ENCODE data around the gene JAK2. TPM values are rescaled to one million over a fixed set of nuclear protein-coding genes. Genes with fewer than 3 reads are reported as not detected.

Gene JAK2
- total RNA-seq, 1 experiment from 2014 or later = 10.5 TPM

DNA sequence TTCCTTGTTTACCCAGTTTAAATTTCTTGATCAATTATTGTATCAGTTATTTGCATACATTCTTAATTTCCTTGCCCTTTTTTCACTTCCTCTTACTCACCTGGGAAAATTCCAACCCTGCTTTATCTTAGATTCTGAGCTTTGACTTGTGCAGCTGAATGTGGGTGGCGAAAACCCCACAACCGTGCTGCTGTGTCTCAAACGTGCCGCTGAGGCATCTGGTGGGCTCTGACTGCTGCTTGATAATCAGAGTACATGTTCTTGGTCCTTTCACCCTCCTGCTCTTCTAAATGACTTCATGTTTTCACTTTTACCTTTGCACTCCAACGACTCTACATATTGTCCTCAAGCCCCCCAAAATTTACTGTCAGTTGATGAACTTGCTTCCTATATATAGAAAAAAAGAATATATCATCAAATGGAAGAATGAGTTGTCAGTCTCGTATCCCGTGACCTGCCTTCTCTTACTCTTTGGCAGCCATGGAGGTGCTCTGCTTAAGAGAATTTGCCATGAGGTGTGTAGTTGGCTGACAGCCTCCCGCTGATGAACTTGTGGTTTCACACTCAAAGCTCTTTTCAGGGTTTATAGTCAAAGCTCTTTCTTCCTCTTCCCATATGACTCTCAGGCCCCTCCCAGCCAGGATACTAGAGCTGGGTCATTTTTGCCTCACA lies 14.0 kb upstream of the JAK2 start:
- intact Hi-C loops (cut with micrococcal nuclease; ENCODE audit: unreplicated experiment) = no loop called here
- POLR2A ChIA-PET (ENCODE audit: low non-redundant PET) = no interaction called here
- Histone ChIP-seq H3K27ac (ENCODE audit: low read depth, low read length, poor library complexity, severe bottlenecking) (no peak overlapping the region), H3K4me3 (ENCODE audit: low read depth, low read length, poor library complexity, severe bottlenecking) (no peak overlapping the region), H3K9me3 (ENCODE audit: low read depth, low read length, poor library complexity, severe bottlenecking) (no peaks in the 10 kb centered on the region), H3K4me1 (ENCODE audit: insufficient read depth, low read length, poor library complexity, severe bottlenecking) (no peaks in the 10 kb centered on the region), H3K27me3 (replicated peaks; ENCODE audit: insufficient read depth, low read depth, low read length, poor library complexity) (no peaks in the 10 kb centered on the region), H3K36me3 (ENCODE audit: insufficient read depth, low read length, poor library complexity, severe bottlenecking) (no peaks in the 10 kb centered on the region)
- BruUV-seq (replicated peaks) = no TSS peak
- TF ChIP-seq EZH2 (IDR thresholded peaks at IDR 0.05; ENCODE audit: borderline replicate concordance, low read depth, low read length, poor library complexity, severe bottlenecking) (no peak), CTCF (conservative IDR thresholded peaks at IDR 0.05; ENCODE audit: low read depth, low read length) (no peak)
- CTCF ChIA-PET = no interaction called here
- no peak for DNase-seq (ENCODE audit: low spot score)

DNA sequence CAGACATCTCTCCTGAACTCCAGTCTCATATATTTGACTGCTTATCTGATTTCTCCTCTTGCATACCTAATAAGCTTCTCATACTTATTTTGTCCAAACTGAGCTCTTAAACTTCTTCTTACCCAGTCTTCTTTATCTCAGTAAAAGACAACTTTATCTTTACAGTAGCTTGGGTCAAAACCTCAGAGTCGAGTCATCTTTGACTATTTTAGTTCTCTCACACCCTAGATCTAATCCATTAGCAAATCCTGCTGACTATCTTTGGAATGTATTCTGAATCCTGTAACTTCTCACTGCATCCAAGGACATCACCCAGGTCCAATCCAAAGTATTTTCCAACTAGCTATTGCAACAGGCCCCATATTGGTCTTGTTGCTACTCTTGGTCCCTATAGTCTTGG lies 11.8 kb upstream of the JAK2 start:
- BruUV-seq (replicated peaks) = no TSS peak
- Histone ChIP-seq H3K36me3 (ENCODE audit: insufficient read depth, low read length, poor library complexity, severe bottlenecking) (no peaks in the 10 kb centered on the region), H3K27ac (ENCODE audit: low read depth, low read length, poor library complexity, severe bottlenecking) (no peak overlapping the region), H3K27me3 (replicated peaks; ENCODE audit: insufficient read depth, low read depth, low read length, poor library complexity) (no peaks in the 10 kb centered on the region), H3K4me3 (ENCODE audit: low read depth, low read length, poor library complexity, severe bottlenecking) (no peak overlapping the region), H3K9me3 (ENCODE audit: low read depth, low read length, poor library complexity, severe bottlenecking) (no peaks in the 10 kb centered on the region), H3K4me1 (ENCODE audit: insufficient read depth, low read length, poor library complexity, severe bottlenecking) (no peaks in the 10 kb centered on the region)
- no peak for DNase-seq (ENCODE audit: low spot score)
- TF ChIP-seq EZH2 (IDR thresholded peaks at IDR 0.05; ENCODE audit: borderline replicate concordance, low read depth, low read length, poor library complexity, severe bottlenecking) (no peak), CTCF (conservative IDR thresholded peaks at IDR 0.05; ENCODE audit: low read depth, low read length) (no peak)
- intact Hi-C loops (cut with micrococcal nuclease; ENCODE audit: unreplicated experiment) = no loop called here
- POLR2A ChIA-PET (ENCODE audit: low non-redundant PET) = no interaction called here
- CTCF ChIA-PET = no interaction called here

DNA sequence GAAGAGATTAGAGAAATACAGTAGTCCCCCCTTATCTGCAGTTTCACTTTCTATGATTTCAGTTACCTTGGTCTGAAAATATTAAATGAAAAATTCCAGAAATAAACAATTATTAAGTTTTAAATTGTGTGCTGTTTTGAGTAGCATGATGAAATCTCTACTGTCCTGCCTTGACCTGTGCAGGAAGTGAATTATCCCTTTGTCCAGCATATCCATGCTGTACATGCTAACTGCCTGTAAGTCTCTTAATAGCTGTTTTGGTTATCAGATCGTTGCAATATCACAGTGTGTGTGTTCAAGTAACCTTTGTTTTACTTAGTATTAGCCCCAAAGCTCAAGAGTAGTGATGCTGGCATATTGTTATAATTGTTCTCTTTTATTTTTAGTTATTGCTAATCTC lies 11.2 kb upstream of the JAK2 start:
- no TSS peak for BruUV-seq (replicated peaks)
- intact Hi-C loops (cut with micrococcal nuclease; ENCODE audit: unreplicated experiment) = no loop called here
- TF ChIP-seq CTCF (conservative IDR thresholded peaks at IDR 0.05; ENCODE audit: low read depth, low read length) = no peak
- no peak for TF ChIP-seq EZH2 (IDR thresholded peaks at IDR 0.05; ENCODE audit: borderline replicate concordance, low read depth, low read length, poor library complexity, severe bottlenecking)
- ChIA-PET CTCF (no interaction called here), POLR2A (ENCODE audit: low non-redundant PET) (no interaction called here)
- Histone ChIP-seq H3K4me3 (ENCODE audit: low read depth, low read length, poor library complexity, severe bottlenecking) (no peak overlapping the region), H3K27ac (ENCODE audit: low read depth, low read length, poor library complexity, severe bottlenecking) (no peak overlapping the region), H3K4me1 (ENCODE audit: insufficient read depth, low read length, poor library complexity, severe bottlenecking) (peaks cover 3% of the 10 kb centered on the region), H3K9me3 (ENCODE audit: low read depth, low read length, poor library complexity, severe bottlenecking) (no peaks in the 10 kb centered on the region), H3K36me3 (ENCODE audit: insufficient read depth, low read length, poor library complexity, severe bottlenecking) (no peaks in the 10 kb centered on the region), H3K27me3 (replicated peaks; ENCODE audit: insufficient read depth, low read depth, low read length, poor library complexity) (no peaks in the 10 kb centered on the region)
- no peak for DNase-seq (ENCODE audit: low spot score)

All from A673 (cell line).